Measurements from ENCODE around the gene GPR61.

The GPR61 gene

GRCh38 chr1:109567877-109568672 lies 28.4 kb downstream of the GPR61 start:
- no peak for DNase-seq (ENCODE audit: low read depth in 3 of 3, low spot score in 1 of 3)

GRCh38 chr1:109569323-109569722 lies 29.7 kb downstream of the GPR61 start:
- DNase-seq (ENCODE audit: low read depth in 3 of 3, low spot score in 1 of 3): no peak

- DNase-seq (ENCODE audit: low read depth in 3 of 3, low spot score in 1 of 3): no peak
Observed at GRCh38 chr1:109570414-109570813, 30.7 kb downstream of the GPR61 start.

GRCh38 chr1:109573785-109574184 lies 34.1 kb downstream of the GPR61 start:
- DNase-seq (ENCODE audit: low read depth in 3 of 3, low spot score in 1 of 3): no peak

- DNase-seq (ENCODE audit: low read depth in 3 of 3, low spot score in 1 of 3): no peak
Observed at GRCh38 chr1:109578947-109579443, 39.3 kb downstream of the GPR61 start.

GRCh38 chr1:109579491-109579890 lies 39.8 kb downstream of the GPR61 start:
- no peak for DNase-seq (ENCODE audit: low read depth in 3 of 3, low spot score in 1 of 3)

GRCh38 chr1:109582021-109582420 lies 42.3 kb downstream of the GPR61 start:
- DNase-seq (ENCODE audit: low read depth in 3 of 3, low spot score in 1 of 3): no peak

- no peak for DNase-seq (ENCODE audit: low read depth in 3 of 3, low spot score in 1 of 3)
Observed at GRCh38 chr1:109584766-109585165, 45.1 kb downstream of the GPR61 start.

GRCh38 chr1:109586055-109586454 lies 46.4 kb downstream of the GPR61 start:
- no peak for DNase-seq (ENCODE audit: low read depth in 3 of 3, low spot score in 1 of 3)

- no peak for DNase-seq (ENCODE audit: low read depth in 3 of 3, low spot score in 1 of 3)
Observed at GRCh38 chr1:109589177-109589576, 49.5 kb downstream of the GPR61 start.

- DNase-seq (ENCODE audit: low read depth in 3 of 3, low spot score in 1 of 3): no peak
Observed at GRCh38 chr1:109589679-109590078, 50.0 kb downstream of the GPR61 start.

- no peak for DNase-seq (ENCODE audit: low read depth in 3 of 3, low spot score in 1 of 3)
Observed at GRCh38 chr1:109592916-109593315, 53.2 kb downstream of the GPR61 start.

GRCh38 chr1:109595531-109595930 lies 55.9 kb downstream of the GPR61 start:
- DNase-seq (ENCODE audit: low read depth in 3 of 3, low spot score in 1 of 3): no peak
